Left ventricle myocardium inferior (tissue), 1 donor: ENCODE measurements around the gene IKZF3. TPM values are rescaled to one million over a fixed set of nuclear protein-coding genes. Genes with fewer than 3 reads are reported as not detected.

Source experiments
- DNase-seq: peaks from one replicate; pipeline ENCODE4 v3.0.0-alpha.2; 2020
- H3K27ac ChIP-seq: fragments of 200-600 bp; replicated peaks from 2 replicates; pipeline ENCODE4 v1.8.0; 2021
- H3K27me3 ChIP-seq: fragments of 200-600 bp; 2 replicates; pipeline ENCODE4 v1.8.0; 2021; ENCODE audit warnings: low read depth
- H3K36me3 ChIP-seq: fragments of 200-600 bp; 2 replicates; pipeline ENCODE4 v1.8.0; 2021
- H3K4me1 ChIP-seq: fragments of 200-600 bp; 2 replicates; pipeline ENCODE4 v1.8.0; 2021
- H3K4me3 ChIP-seq: fragments of 200-600 bp; 2 replicates; pipeline ENCODE4 v1.8.0; 2021; ENCODE audit warnings: mild to moderate bottlenecking, moderate library complexity
- H3K9me3 ChIP-seq: fragments of 200-600 bp; replicated peaks from 2 replicates; pipeline ENCODE4 v1.8.0; 2021
- CTCF ChIP-seq: fragments of 200-600 bp; IDR thresholded peaks from 2 replicates; pipeline ENCODE4 v1.8.0; 2021; ENCODE audit warnings: antibody characterized with exemption, mild to moderate bottlenecking, borderline replicate concordance
- intact Hi-C: fragments of 100-400 bp; cut with micrococcal nuclease; formaldehyde crosslinking; loops from one replicate; pipeline ENCODE4 v1.11.0; 2022
- total RNA-seq: library from RNA; stranded (reverse); fragmentation: NEBNext Ultra II Directional; extraction: Animal tissue kit (Norgen Biotek cat#: 25700); gene quantifications from one replicate; pipeline ENCODE4 v1.2.1, GENCODE V29; 2021
- donor health status: DM: no; HTN: yes; CAD: no; lungs with severe emphysema.

Gene IKZF3
- total RNA-seq, 1 donor from 2014 or later, result 0.16 TPM

- intact Hi-C loops, result no loop called here
- no peak for DNase-seq
- Histone ChIP-seq H3K4me3 (no peak overlapping the region), H3K27me3 (peaks cover 38% of the 10 kb centered on the region), H3K9me3 (no peaks in the 10 kb centered on the region), H3K36me3 (no peaks in the 10 kb centered on the region), H3K4me1 (no peaks in the 10 kb centered on the region), H3K27ac (no peak overlapping the region)
- TF ChIP-seq CTCF, result no peak
These were observed 51.6 kb downstream of the IKZF3 start for GRCh38 chr17:39812466-39812865.

- TF ChIP-seq CTCF, result no peak
- Histone ChIP-seq H3K9me3 (no peaks in the 10 kb centered on the region), H3K36me3 (no peaks in the 10 kb centered on the region), H3K27ac (no peak overlapping the region), H3K4me3 (no peak overlapping the region), H3K4me1 (no peaks in the 10 kb centered on the region), H3K27me3 (peaks cover 46% of the 10 kb centered on the region)
- intact Hi-C loops, result no loop called here
- no peak for DNase-seq
These were observed 53.0 kb downstream of the IKZF3 start for GRCh38 chr17:39810939-39811728.

- peaks cover 41% of the 10 kb centered on the region for H3K27me3 ChIP-seq
- DNase-seq, result no peak
- no peak overlapping the region for H3K27ac ChIP-seq
- H3K4me1 ChIP-seq, result no peaks in the 10 kb centered on the region
- intact Hi-C loops, result no loop called here
- no peaks in the 10 kb centered on the region for H3K36me3 ChIP-seq
- H3K4me3 ChIP-seq, result no peak overlapping the region
- no peaks in the 10 kb centered on the region for H3K9me3 ChIP-seq
- no peak for TF ChIP-seq CTCF
These were observed 54.9 kb downstream of the IKZF3 start for GRCh38 chr17:39809221-39809620.

GRCh38 chr17:39808409-39808997 is 55.6 kb downstream of the IKZF3 start:
- Histone ChIP-seq H3K36me3 (no peaks in the 10 kb centered on the region), H3K9me3 (no peaks in the 10 kb centered on the region), H3K4me1 (no peaks in the 10 kb centered on the region), H3K4me3 (no peak overlapping the region), H3K27me3 (peaks cover 36% of the 10 kb centered on the region), H3K27ac (no peak overlapping the region)
- intact Hi-C loops, result no loop called here
- DNase-seq, result no peak
- TF ChIP-seq CTCF, result no peak

- Histone ChIP-seq H3K27ac (no peak overlapping the region), H3K4me3 (no peak overlapping the region), H3K4me1 (no peaks in the 10 kb centered on the region), H3K9me3 (no peaks in the 10 kb centered on the region), H3K36me3 (no peaks in the 10 kb centered on the region), H3K27me3 (peaks cover 20% of the 10 kb centered on the region)
- intact Hi-C loops, result no loop called here
- no peak for TF ChIP-seq CTCF
- DNase-seq, result no peak
These were observed 59.3 kb downstream of the IKZF3 start for GRCh38 chr17:39804839-39805238.
